Measurements from ENCODE around the gene TNIK. TPM values are rescaled to one million over a fixed set of nuclear protein-coding genes. Genes with fewer than 3 reads are reported as not detected.

The TNIK gene
- total and polyA plus RNA-seq, 2 of the 4 experiments (the other 2 are of a cell fraction): 3.4 to 6.3 TPM

DNA sequence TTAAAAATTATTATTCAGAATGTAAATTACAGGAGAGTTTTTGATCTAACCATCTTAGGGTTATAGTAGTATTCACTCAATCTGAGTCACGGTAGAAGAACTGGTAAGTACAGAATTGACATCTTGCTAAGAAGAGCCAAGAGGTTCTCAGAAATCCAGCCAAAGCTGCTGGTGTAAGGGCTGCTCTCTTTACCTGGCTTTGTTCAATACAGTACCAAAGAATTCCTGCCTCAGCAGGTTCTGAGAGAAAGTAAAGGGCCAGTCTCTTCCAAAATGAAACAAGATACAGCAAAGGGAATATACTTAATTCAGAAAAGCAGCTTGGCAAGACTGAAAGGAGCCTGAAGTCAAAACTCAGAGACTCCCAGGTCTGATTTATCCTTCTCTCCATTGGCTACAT, 193.1 kb downstream of the TNIK start:
- no peak overlapping the region for H3K27ac ChIP-seq (ENCODE audit: insufficient read depth, low read length)
- CTCF ChIA-PET: no interaction called here

More for the DNA sequence above, 193.1 kb downstream of the TNIK start:
- peaks cover 2% of the 10 kb centered on the region for H3K4me1 ChIP-seq (ENCODE audit: control insufficient read depth, insufficient read depth, low read length)
- no peak overlapping the region for H3K56ac ChIP-seq (ENCODE audit: extremely low read depth, insufficient read depth, low read length)
- H4K8ac ChIP-seq (ENCODE audit: low read depth in 2 of 2, low read length in 2 of 2): no peak overlapping the region
- no CpG with 5 or more reads among the region's 1 CpG for WGBS, 2 experiments (ENCODE audit: extremely low coverage in 2 of 2, insufficient read length in 1 of 2)
- no peak overlapping the region for H3K18ac ChIP-seq (ENCODE audit: low read depth, low read length)
- no peak overlapping the region for H3K4me2 ChIP-seq (ENCODE audit: low read depth, low read length)
- no peak overlapping the region for H2BK120ac ChIP-seq (ENCODE audit: low read depth, low read length)
- H4K5ac ChIP-seq (ENCODE audit: low read depth, low read length): no peak overlapping the region
- in situ Hi-C loops (cut with MboI; ENCODE audit: low sequenced_read_pairs) (no loop called here), intact Hi-C loops (cut with micrococcal nuclease) (no loop called here), dilution Hi-C loops (cut with HindIII; ENCODE audit: low sequenced_read_pairs, unreplicated experiment) (no loop called here)
- no peak overlapping the region for H3K23ac ChIP-seq (ENCODE audit: low read depth, low read length)
- POLR2A ChIA-PET (ENCODE audit: unreplicated experiment): no interaction called here
- no peak overlapping the region for H2BK15ac ChIP-seq (ENCODE audit: low read depth, low read length)
- H2BK5ac ChIP-seq (ENCODE audit: low read depth, low read length, poor library complexity, severe bottlenecking): no peak overlapping the region
- H3K4ac ChIP-seq (ENCODE audit: low read depth, low read length): no peak overlapping the region
- BruUV-seq (replicated peaks): no TSS peak
- no peak overlapping the region for H4K91ac ChIP-seq (ENCODE audit: insufficient read depth, low read depth, low read length)
- H2BK20ac ChIP-seq (ENCODE audit: low read depth, low read length): no peak overlapping the region
- no peak overlapping the region for H3K4me3 ChIP-seq (ENCODE audit: insufficient read depth, low read depth, low read length)
- no peaks in the 10 kb centered on the region for H3K36me3 ChIP-seq (ENCODE audit: control insufficient read depth, insufficient read depth, low read length)
- H4K20me1 ChIP-seq (ENCODE audit: insufficient read depth, low read length): no peaks in the 10 kb centered on the region
- no peaks in the 10 kb centered on the region for H3K79me1 ChIP-seq (ENCODE audit: low read depth in 1 of 2, low read length in 2 of 2)
- H3K9ac ChIP-seq (ENCODE audit: low read depth, low read length): no peak overlapping the region
- no peak for DNase-seq
- no peak overlapping the region for H2AK5ac ChIP-seq (ENCODE audit: low read depth, low read length)
- no peaks in the 10 kb centered on the region for H3K9me1 ChIP-seq (ENCODE audit: insufficient read depth, low read length)
- no peak for ATAC-seq (ENCODE audit: low read depth)
- no peak for TF ChIP-seq POLR2A (IDR thresholded peaks at IDR 0.05; ENCODE audit: low read depth, low read length)
- no peak for TF ChIP-seq CHD1 (IDR thresholded peaks at IDR 0.05; ENCODE audit: low read depth, low read length)
- TF ChIP-seq, protein P1, sequence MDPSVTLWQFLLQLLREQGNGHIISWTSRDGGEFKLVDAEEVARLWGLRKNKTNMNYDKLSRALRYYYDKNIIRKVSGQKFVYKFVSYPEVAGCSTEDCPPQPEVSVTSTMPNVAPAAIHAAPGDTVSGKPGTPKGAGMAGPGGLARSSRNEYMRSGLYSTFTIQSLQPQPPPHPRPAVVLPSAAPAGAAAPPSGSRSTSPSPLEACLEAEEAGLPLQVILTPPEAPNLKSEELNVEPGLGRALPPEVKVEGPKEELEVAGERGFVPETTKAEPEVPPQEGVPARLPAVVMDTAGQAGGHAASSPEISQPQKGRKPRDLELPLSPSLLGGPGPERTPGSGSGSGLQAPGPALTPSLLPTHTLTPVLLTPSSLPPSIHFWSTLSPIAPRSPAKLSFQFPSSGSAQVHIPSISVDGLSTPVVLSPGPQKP (IDR thresholded peaks at IDR 0.05; ENCODE audit: borderline replicate concordance, low read depth, low read length): no peak
- TF ChIP-seq BHLHE40 (IDR thresholded peaks at IDR 0.05; ENCODE audit: low read depth, low read length): no peak
- no peak for TF ChIP-seq NFE2L2 (IDR thresholded peaks at IDR 0.05; ENCODE audit: low read depth, low read length)
- no peak for TF ChIP-seq MAZ (IDR thresholded peaks at IDR 0.05; ENCODE audit: borderline replicate concordance, low read depth, low read length)
- no peak for TF ChIP-seq RCOR1 (IDR thresholded peaks at IDR 0.05; ENCODE audit: insufficient replicate concordance, low read length)
- TF ChIP-seq RAD21 (IDR thresholded peaks at IDR 0.05; ENCODE audit: low read length): no peak
- no peak for TF ChIP-seq SMC3 (IDR thresholded peaks at IDR 0.05; ENCODE audit: low read depth, low read length)
- no peak for TF ChIP-seq FOS (IDR thresholded peaks at IDR 0.05; ENCODE audit: low read depth, low read length)
- no peak for TF ChIP-seq CEBPB (IDR thresholded peaks at IDR 0.05; ENCODE audit: low read depth, low read length)
- TF ChIP-seq, protein P2, sequence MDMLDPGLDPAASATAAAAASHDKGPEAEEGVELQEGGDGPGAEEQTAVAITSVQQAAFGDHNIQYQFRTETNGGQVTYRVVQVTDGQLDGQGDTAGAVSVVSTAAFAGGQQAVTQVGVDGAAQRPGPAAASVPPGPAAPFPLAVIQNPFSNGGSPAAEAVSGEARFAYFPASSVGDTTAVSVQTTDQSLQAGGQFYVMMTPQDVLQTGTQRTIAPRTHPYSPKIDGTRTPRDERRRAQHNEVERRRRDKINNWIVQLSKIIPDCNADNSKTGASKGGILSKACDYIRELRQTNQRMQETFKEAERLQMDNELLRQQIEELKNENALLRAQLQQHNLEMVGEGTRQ (IDR thresholded peaks at IDR 0.05; ENCODE audit: low read depth, low read length): no peak
- TF ChIP-seq RFX5 (IDR thresholded peaks at IDR 0.05; ENCODE audit: low read depth, low read length): no peak
- TF ChIP-seq, protein P3, sequence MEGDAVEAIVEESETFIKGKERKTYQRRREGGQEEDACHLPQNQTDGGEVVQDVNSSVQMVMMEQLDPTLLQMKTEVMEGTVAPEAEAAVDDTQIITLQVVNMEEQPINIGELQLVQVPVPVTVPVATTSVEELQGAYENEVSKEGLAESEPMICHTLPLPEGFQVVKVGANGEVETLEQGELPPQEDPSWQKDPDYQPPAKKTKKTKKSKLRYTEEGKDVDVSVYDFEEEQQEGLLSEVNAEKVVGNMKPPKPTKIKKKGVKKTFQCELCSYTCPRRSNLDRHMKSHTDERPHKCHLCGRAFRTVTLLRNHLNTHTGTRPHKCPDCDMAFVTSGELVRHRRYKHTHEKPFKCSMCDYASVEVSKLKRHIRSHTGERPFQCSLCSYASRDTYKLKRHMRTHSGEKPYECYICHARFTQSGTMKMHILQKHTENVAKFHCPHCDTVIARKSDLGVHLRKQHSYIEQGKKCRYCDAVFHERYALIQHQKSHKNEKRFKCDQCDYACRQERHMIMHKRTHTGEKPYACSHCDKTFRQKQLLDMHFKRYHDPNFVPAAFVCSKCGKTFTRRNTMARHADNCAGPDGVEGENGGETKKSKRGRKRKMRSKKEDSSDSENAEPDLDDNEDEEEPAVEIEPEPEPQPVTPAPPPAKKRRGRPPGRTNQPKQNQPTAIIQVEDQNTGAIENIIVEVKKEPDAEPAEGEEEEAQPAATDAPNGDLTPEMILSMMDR (conservative IDR thresholded peaks at IDR 0.05; ENCODE audit: low read depth, low read length): no peak
- TF ChIP-seq MXI1 (IDR thresholded peaks at IDR 0.05; ENCODE audit: borderline replicate concordance, low read depth, low read length): no peak
- no peak overlapping the region for H2AFZ ChIP-seq (replicated peaks; ENCODE audit: low read length, poor library complexity)
- H2AK9ac ChIP-seq (replicated peaks; ENCODE audit: low read depth, low read length, poor library complexity): no peak overlapping the region
- H3K27me3 ChIP-seq (ENCODE audit: control insufficient read depth, insufficient read depth, low read length): no peaks in the 10 kb centered on the region; the same call in 1 of the 2 replicates
- no peak overlapping the region for H3K14ac ChIP-seq (replicated peaks; ENCODE audit: low read depth, low read length)
- H3K9me3 ChIP-seq (ENCODE audit: control insufficient read depth, insufficient read depth, low read length): 0 out of 2 replicates have a peak, but pooled peaks cover 2% of the 10 kb centered on the region

Data from IMR-90 (cell line).